Measurements from ENCODE around the gene CCR1. TPM values are rescaled to one million over a fixed set of nuclear protein-coding genes. Genes with fewer than 3 reads are reported as not detected.

CCR1 gene
- total RNA-seq, 1 donor from 2014 or later = 23.2 TPM

Other genes with a start within 250 kb of the CCR1 start
- 16.1 and 16.3 TPM in 2 replicates for gene FYCO1, start 212.5 kb downstream of the CCR1 start, total RNA-seq
- gene XCR1, start 180.8 kb downstream of the CCR1 start, total RNA-seq = 0.05 and 0.08 TPM in 2 replicates
- gene CCR3, start 34.1 kb upstream of the CCR1 start, total RNA-seq = 0.29 TPM in 1 of 2 replicates, not detected in the other
- gene CCR2, start 145.8 kb upstream of the CCR1 start, total RNA-seq = 20.6 and 21.0 TPM in 2 replicates
- 5.8 TPM in 2 replicates for gene CCR5, start 162.6 kb upstream of the CCR1 start, total RNA-seq
- gene CCRL2, start 198.9 kb upstream of the CCR1 start, total RNA-seq = 2.2 and 3.9 TPM in 2 replicates